Smooth muscle cell (in vitro differentiated cells): Measurements from ENCODE around the gene AP2B1. TPM values are rescaled to one million over a fixed set of nuclear protein-coding genes. Genes with fewer than 3 reads are reported as not detected.
A peak's percentile ranks its signal among the peaks of the same experiment; 100 is the strongest.

Source experiments
- DNase-seq: peaks from one replicate; lab custom pipeline; 2025; ENCODE audit not compliant: unreplicated experiment; lab: John Stamatoyannopoulos, UW
- H2AFZ ChIP-seq: fragments of 200-600 bp; sonication (generic); 2 replicates; pipeline ENCODE4 v1.6.0; 2016; ENCODE audit warnings: antibody characterized with exemption, low read depth, mild to moderate bottlenecking
- H3F3A ChIP-seq: fragments of 200-600 bp; sonication (generic); 2 replicates; pipeline ENCODE4 v1.6.0; 2017; ENCODE audit warnings: antibody characterized with exemption, low read depth
- H3K27ac ChIP-seq: fragments of 200-600 bp; sonication (generic); 2 replicates; pipeline ENCODE4 v1.5.1; 2016; ENCODE audit warnings: low read depth, mild to moderate bottlenecking
- H3K27me3 ChIP-seq: fragments of 200-600 bp; sonication (generic); 2 replicates; pipeline ENCODE4 v1.6.1; 2016; ENCODE audit warnings: low read depth, mild to moderate bottlenecking
- H3K36me3 ChIP-seq: fragments of 200-600 bp; sonication (generic); 2 replicates; pipeline ENCODE4 v1.5.1; 2016; ENCODE audit warnings: low read depth
- H3K4me1 ChIP-seq: fragments of 200-600 bp; sonication (generic); 2 replicates; pipeline ENCODE4 v1.5.1; 2016; ENCODE audit warnings: low read depth
- H3K4me2 ChIP-seq: fragments of 200-600 bp; sonication (generic); 2 replicates; pipeline ENCODE4 v1.6.0; 2016; ENCODE audit warnings: mild to moderate bottlenecking
- H3K4me3 ChIP-seq: fragments of 200-600 bp; sonication (generic); 2 replicates; pipeline ENCODE4 v1.5.1; 2016; ENCODE audit warnings: mild to moderate bottlenecking
- H3K79me2 ChIP-seq: fragments of 200-600 bp; sonication (generic); 2 replicates; pipeline ENCODE4 v1.6.0; 2016; ENCODE audit warnings: low read depth, mild to moderate bottlenecking
- H3K9ac ChIP-seq: fragments of 200-600 bp; sonication (generic); 2 replicates; pipeline ENCODE4 v1.6.0; 2016; ENCODE audit warnings: low read depth
- H3K9me3 ChIP-seq: fragments of 200-600 bp; sonication (generic); replicated peaks from 2 replicates; pipeline ENCODE4 v1.5.1; 2016; ENCODE audit warnings: low read depth
- H4K20me1 ChIP-seq: fragments of 200-600 bp; sonication (generic); 2 replicates; pipeline ENCODE4 v1.6.0; 2016; ENCODE audit warnings: low read depth
- WGBS: methylation state at CpG from one replicate; pipeline ENCODE4 v1.1.7; 2016; ENCODE audit warnings: low lambda C conversion rate; 5-methylcytosine and 5-hydroxymethylcytosine counted together
- polyA plus RNA-seq: library from polyadenylated mRNA; unstranded; fragments of >200 nt; fragmentation: Nextera tagmentation; extraction: Ambion mirVana; gene quantifications from 2 replicates; pipeline ENCODE4 v1.2.1, GENCODE V29; 2016
- total RNA-seq: library from RNA; depleted of rRNA; stranded (reverse); fragments of >200 nt; gene quantifications from 2 replicates; pipeline ENCODE4 v1.2.3, GENCODE V29; 2014
- TF ChIP-seq, protein P1 (sequence below): fragments of 200-600 bp; sonication (generic); IDR thresholded peaks from 2 replicates; pipeline ENCODE4 v1.5.1; 2017; ENCODE audit warnings: borderline replicate concordance, mild to moderate bottlenecking, antibody characterized with exemption; ENCODE audit not compliant: insufficient read depth, poor library complexity, severe bottlenecking

Gene AP2B1
- total and polyA plus RNA-seq, 2 experiments from 2014 or later, result 58.5 to 92.3 TPM

DNA sequence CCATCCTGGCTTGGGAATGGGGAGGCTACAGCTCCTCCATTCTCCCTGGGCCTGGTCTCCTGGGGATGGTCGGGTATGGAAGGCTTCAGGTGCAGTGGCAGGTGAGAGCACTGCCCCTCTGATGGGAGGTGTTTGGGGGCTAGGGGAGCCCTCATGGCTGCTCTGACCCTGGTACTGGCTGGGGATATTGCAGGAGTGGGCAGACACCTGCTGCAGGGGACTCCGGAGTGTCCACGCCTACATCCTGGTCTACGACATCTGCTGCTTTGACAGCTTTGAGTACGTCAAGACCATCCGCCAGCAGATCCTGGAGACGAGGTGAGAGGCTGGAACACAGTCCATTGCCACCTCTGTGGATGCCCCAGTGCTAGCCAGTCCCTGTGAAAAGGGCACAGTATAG is 153.1 kb downstream of the AP2B1 start:
- Histone ChIP-seq H2AFZ (no peak overlapping the region), H3K27ac (no peak overlapping the region), H3K36me3 (no peaks in the 10 kb centered on the region), H3K79me2 (no peaks in the 10 kb centered on the region), H3K4me2 (no peak overlapping the region), H3K27me3 (peaks cover 16% of the 10 kb centered on the region), H3K9me3 (no peaks in the 10 kb centered on the region), H3K4me1 (no peaks in the 10 kb centered on the region), H3K9ac (no peak overlapping the region), H4K20me1 (no peaks in the 10 kb centered on the region), H3F3A (no peaks in the 10 kb centered on the region), H3K4me3 (no peak overlapping the region)
- TF ChIP-seq, protein P1, sequence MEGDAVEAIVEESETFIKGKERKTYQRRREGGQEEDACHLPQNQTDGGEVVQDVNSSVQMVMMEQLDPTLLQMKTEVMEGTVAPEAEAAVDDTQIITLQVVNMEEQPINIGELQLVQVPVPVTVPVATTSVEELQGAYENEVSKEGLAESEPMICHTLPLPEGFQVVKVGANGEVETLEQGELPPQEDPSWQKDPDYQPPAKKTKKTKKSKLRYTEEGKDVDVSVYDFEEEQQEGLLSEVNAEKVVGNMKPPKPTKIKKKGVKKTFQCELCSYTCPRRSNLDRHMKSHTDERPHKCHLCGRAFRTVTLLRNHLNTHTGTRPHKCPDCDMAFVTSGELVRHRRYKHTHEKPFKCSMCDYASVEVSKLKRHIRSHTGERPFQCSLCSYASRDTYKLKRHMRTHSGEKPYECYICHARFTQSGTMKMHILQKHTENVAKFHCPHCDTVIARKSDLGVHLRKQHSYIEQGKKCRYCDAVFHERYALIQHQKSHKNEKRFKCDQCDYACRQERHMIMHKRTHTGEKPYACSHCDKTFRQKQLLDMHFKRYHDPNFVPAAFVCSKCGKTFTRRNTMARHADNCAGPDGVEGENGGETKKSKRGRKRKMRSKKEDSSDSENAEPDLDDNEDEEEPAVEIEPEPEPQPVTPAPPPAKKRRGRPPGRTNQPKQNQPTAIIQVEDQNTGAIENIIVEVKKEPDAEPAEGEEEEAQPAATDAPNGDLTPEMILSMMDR, result no peak
- DNase-seq, result no peak
- 95% methylated on average over 7 of the region's 7 CpGs for WGBS

DNA sequence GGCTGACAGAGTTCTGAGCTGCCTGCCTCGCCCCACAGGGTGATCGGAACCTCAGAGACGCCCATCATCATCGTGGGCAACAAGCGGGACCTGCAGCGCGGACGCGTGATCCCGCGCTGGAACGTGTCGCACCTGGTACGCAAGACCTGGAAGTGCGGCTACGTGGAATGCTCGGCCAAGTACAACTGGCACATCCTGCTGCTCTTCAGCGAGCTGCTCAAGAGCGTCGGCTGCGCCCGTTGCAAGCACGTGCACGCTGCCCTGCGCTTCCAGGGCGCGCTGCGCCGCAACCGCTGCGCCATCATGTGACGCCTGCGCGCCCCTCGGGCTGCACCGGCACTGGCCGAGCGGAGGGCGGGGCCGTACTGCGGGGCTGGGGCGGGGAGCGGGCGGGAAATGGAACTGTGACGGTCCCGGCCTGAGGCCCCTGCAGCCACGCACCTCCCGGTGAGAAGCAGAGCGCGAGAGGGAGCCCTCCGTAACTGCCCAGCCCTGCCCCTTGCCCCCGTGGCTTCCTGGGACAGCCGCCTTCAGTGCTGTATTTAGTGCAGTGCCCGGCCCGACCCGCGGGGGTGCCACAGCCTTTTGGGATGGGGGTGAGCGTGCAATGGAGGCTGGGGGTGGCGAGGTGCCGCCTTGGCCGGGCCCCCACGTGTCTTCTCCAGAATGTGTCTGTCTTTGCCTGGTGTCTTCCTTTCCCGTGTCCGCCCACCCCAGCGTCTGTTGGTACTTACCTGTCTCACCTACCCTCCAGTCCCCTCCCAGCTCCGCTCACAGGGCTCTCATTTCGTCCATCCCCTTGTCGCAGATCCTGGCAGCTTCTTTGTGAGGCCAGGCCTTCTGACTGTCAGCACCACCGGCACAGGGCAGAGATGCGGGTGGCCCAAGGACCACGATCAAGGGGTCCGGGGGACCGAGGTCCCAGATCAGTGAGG is 154.1 kb downstream of the AP2B1 start:
- no peak for DNase-seq
- Histone ChIP-seq H3K79me2 (no peaks in the 10 kb centered on the region), H3K4me2 (peak overlapping the region; percentile 57), H3K9ac (no peak overlapping the region), H3K4me3 (peak overlapping the region; percentile 21), H3K9me3 (no peaks in the 10 kb centered on the region), H2AFZ (no peak overlapping the region), H3K27ac (no peak overlapping the region), H4K20me1 (no peaks in the 10 kb centered on the region), H3F3A (no peaks in the 10 kb centered on the region), H3K4me1 (no peaks in the 10 kb centered on the region), H3K27me3 (peaks cover 16% of the 10 kb centered on the region), H3K36me3 (no peaks in the 10 kb centered on the region)
- 36% methylated on average over 72 of the region's 73 CpGs for WGBS
- TF ChIP-seq, protein P1, result no peak

DNA sequence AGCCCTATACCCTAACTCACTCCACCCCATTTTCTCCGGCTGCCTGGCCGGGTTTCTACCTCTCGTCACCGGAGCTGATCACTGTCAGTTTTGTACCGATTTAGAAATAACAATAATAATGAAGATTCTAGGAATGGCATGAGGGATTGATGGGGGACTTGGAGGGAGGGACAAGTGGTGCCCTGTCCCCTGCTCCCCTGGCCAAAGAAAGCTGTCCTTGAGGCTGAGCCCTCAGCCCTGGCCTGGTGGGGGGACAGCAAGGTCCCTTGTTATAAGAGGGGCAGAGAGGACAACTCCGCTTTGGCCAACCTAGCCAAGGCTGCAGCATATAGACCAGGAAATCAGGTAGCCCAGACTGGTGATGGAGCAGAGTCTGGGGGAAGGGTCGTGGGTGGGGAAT is 155.4 kb downstream of the AP2B1 start:
- H3K27me3 ChIP-seq, result peaks cover 16% of the 10 kb centered on the region
- no peaks in the 10 kb centered on the region for H3K9me3 ChIP-seq
- H3K4me3 ChIP-seq, result no peak overlapping the region
- no peaks in the 10 kb centered on the region for H3K79me2 ChIP-seq
- no peak overlapping the region for H3K9ac ChIP-seq
- no peaks in the 10 kb centered on the region for H3F3A ChIP-seq
- H3K4me2 ChIP-seq, result no peak overlapping the region
- H4K20me1 ChIP-seq, result no peaks in the 10 kb centered on the region
- no peaks in the 10 kb centered on the region for H3K4me1 ChIP-seq
- H3K36me3 ChIP-seq, result no peaks in the 10 kb centered on the region
- 88% methylated on average over 7 of the region's 7 CpGs for WGBS
- DNase-seq, result no peak
- H2AFZ ChIP-seq, result no peak overlapping the region
- TF ChIP-seq, protein P1, result no peak
- H3K27ac ChIP-seq, result no peak overlapping the region
